Measurements from ENCODE around the gene NFIA.

Gene NFIA

DNA sequence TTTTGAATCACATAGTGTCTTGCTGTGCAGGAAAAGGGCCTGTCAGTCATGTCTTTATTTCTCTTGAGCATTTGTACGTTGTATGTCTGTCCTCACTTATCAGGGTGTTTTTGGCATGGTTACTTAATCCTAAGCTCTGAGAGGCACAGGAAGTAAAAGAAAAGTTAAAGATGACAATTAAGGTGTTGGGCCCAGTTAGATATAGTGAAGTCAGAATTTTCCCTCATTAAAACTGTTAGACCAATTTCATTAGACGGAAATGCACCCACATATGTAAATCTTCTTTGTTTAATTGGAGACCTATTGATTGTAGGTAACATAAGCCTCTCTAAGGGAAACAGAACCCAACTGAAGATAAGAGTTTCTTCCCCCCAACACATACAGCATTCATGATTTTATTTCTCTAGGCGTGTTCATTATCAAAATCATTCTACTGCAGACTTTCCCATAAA is 21.9 kb downstream of the NFIA start:
- no peaks in the 10 kb centered on the region for H3K9me2 ChIP-seq (replicated peaks; ENCODE audit: insufficient read depth, low read length)
- no peak for DNase-seq
- H3K36me3 ChIP-seq (replicated peaks; ENCODE audit: insufficient read depth, low read length) = no peaks in the 10 kb centered on the region
- no peaks in the 10 kb centered on the region for H3K27me3 ChIP-seq (replicated peaks; ENCODE audit: insufficient read depth, low read length)
- TF ChIP-seq EZH2phosphoT487 (IDR thresholded peaks at IDR 0.05; ENCODE audit: low read length) (no peak), EZH2 (optimal IDR thresholded peaks at IDR 0.05; ENCODE audit: low read depth, low read length) (no peak)
- TF ChIP-seq, protein P1, sequence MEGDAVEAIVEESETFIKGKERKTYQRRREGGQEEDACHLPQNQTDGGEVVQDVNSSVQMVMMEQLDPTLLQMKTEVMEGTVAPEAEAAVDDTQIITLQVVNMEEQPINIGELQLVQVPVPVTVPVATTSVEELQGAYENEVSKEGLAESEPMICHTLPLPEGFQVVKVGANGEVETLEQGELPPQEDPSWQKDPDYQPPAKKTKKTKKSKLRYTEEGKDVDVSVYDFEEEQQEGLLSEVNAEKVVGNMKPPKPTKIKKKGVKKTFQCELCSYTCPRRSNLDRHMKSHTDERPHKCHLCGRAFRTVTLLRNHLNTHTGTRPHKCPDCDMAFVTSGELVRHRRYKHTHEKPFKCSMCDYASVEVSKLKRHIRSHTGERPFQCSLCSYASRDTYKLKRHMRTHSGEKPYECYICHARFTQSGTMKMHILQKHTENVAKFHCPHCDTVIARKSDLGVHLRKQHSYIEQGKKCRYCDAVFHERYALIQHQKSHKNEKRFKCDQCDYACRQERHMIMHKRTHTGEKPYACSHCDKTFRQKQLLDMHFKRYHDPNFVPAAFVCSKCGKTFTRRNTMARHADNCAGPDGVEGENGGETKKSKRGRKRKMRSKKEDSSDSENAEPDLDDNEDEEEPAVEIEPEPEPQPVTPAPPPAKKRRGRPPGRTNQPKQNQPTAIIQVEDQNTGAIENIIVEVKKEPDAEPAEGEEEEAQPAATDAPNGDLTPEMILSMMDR (IDR thresholded peaks at IDR 0.05; ENCODE audit: low read length) = no peak
- H3K9me3 ChIP-seq (replicated peaks; ENCODE audit: insufficient read depth, low read length) = no peaks in the 10 kb centered on the region
- no peaks in the 10 kb centered on the region for H3K4me1 ChIP-seq (ENCODE audit: low read length)
- H3K9ac ChIP-seq (ENCODE audit: low read length) = no peak overlapping the region
- H3K27ac ChIP-seq (ENCODE audit: low read length) = no peak overlapping the region
- no peak overlapping the region for H2AFZ ChIP-seq (ENCODE audit: low read length)
- H3K79me2 ChIP-seq (ENCODE audit: low read length) = no peaks in the 10 kb centered on the region
- H3K4me3 ChIP-seq (ENCODE audit: low read length) = no peak overlapping the region
- H4K20me1 ChIP-seq (ENCODE audit: insufficient read depth, low read length) = no peaks in the 10 kb centered on the region
- no peaks in the 10 kb centered on the region for H3F3A ChIP-seq (ENCODE audit: insufficient read depth, low read length)
- no peak overlapping the region for H3K4me2 ChIP-seq (ENCODE audit: low read depth, low read length)

DNA sequence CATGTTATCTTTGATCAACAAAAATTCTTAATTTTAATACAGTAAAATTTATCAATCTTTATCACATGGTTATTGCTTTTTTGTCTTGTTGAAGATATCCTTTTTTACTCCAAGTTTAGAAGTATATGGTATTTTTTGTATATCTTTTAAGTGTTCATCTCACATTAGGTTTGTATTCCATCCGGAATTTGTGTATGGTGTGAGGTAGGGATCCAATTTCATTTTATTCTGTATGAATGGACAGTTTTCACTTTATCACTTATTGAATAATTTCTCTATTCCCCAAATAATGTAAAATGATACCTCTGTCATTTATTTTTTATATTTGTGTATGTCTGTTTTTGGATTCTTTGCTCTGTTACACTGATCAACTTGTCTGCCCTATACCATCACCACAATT is 25.3 kb downstream of the NFIA start:
- no peaks in the 10 kb centered on the region for H3F3A ChIP-seq (ENCODE audit: insufficient read depth, low read length)
- H3K27me3 ChIP-seq (replicated peaks; ENCODE audit: insufficient read depth, low read length) = no peaks in the 10 kb centered on the region
- H3K36me3 ChIP-seq (replicated peaks; ENCODE audit: insufficient read depth, low read length) = no peaks in the 10 kb centered on the region
- H3K9ac ChIP-seq (ENCODE audit: low read length) = no peak overlapping the region
- H3K9me2 ChIP-seq (replicated peaks; ENCODE audit: insufficient read depth, low read length) = no peaks in the 10 kb centered on the region
- H3K9me3 ChIP-seq (replicated peaks; ENCODE audit: insufficient read depth, low read length) = no peaks in the 10 kb centered on the region
- no peak overlapping the region for H3K4me2 ChIP-seq (ENCODE audit: low read depth, low read length)
- no peak overlapping the region for H3K4me3 ChIP-seq (ENCODE audit: low read length)
- DNase-seq = no peak
- no peaks in the 10 kb centered on the region for H4K20me1 ChIP-seq (ENCODE audit: insufficient read depth, low read length)
- TF ChIP-seq EZH2phosphoT487 (IDR thresholded peaks at IDR 0.05; ENCODE audit: low read length) = no peak
- TF ChIP-seq, protein P1 (IDR thresholded peaks at IDR 0.05; ENCODE audit: low read length) = no peak
- no peaks in the 10 kb centered on the region for H3K79me2 ChIP-seq (ENCODE audit: low read length)
- no peaks in the 10 kb centered on the region for H3K4me1 ChIP-seq (ENCODE audit: low read length)
- H3K27ac ChIP-seq (ENCODE audit: low read length) = no peak overlapping the region
- H2AFZ ChIP-seq (ENCODE audit: low read length) = no peak overlapping the region

GRCh38 chr1:61109158-61109557 is 26.8 kb downstream of the NFIA start:
- Histone ChIP-seq H3K9me2 (replicated peaks; ENCODE audit: insufficient read depth, low read length) (no peaks in the 10 kb centered on the region), H3K79me2 (ENCODE audit: low read length) (no peaks in the 10 kb centered on the region), H3K27ac (ENCODE audit: low read length) (no peak overlapping the region), H3K9me3 (replicated peaks; ENCODE audit: insufficient read depth, low read length) (no peaks in the 10 kb centered on the region), H3K27me3 (replicated peaks; ENCODE audit: insufficient read depth, low read length) (no peaks in the 10 kb centered on the region), H3F3A (ENCODE audit: insufficient read depth, low read length) (no peaks in the 10 kb centered on the region), H3K4me2 (ENCODE audit: low read depth, low read length) (no peak overlapping the region), H3K4me1 (ENCODE audit: low read length) (no peaks in the 10 kb centered on the region), H3K9ac (ENCODE audit: low read length) (no peak overlapping the region), H2AFZ (ENCODE audit: low read length) (no peak overlapping the region), H4K20me1 (ENCODE audit: insufficient read depth, low read length) (no peaks in the 10 kb centered on the region), H3K4me3 (ENCODE audit: low read length) (no peak overlapping the region), H3K36me3 (replicated peaks; ENCODE audit: insufficient read depth, low read length) (no peaks in the 10 kb centered on the region)
- TF ChIP-seq, protein P1 (IDR thresholded peaks at IDR 0.05; ENCODE audit: low read length) = no peak
- TF ChIP-seq EZH2phosphoT487 (IDR thresholded peaks at IDR 0.05; ENCODE audit: low read length) = no peak
- no peak for TF ChIP-seq EZH2 (optimal IDR thresholded peaks at IDR 0.05; ENCODE audit: low read depth, low read length)
- DNase-seq = no peak
